COLO829 (cell line): Measurements from ENCODE around the gene SLC35C1.
"Not testable (repeated sequence)": the region's sequence is repeated elsewhere in the genome, so short reads cannot be mapped to it uniquely, and the experiment has no call there.

ENCODE experiments used
- DNase-seq: peaks from one replicate; pipeline ENCODE4 v3.0.0; 2012; ENCODE audit warnings: low spot score

Gene SLC35C1

DNA sequence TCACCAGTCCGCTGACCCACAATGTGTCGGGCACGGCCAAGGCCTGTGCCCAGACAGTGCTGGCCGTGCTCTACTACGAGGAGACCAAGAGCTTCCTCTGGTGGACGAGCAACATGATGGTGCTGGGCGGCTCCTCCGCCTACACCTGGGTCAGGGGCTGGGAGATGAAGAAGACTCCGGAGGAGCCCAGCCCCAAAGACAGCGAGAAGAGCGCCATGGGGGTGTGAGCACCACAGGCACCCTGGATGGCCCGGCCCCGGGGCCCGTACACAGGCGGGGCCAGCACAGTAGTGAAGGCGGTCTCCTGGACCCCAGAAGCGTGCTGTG is 6.1 kb downstream of the SLC35C1 start:
- no peak for DNase-seq

DNA sequence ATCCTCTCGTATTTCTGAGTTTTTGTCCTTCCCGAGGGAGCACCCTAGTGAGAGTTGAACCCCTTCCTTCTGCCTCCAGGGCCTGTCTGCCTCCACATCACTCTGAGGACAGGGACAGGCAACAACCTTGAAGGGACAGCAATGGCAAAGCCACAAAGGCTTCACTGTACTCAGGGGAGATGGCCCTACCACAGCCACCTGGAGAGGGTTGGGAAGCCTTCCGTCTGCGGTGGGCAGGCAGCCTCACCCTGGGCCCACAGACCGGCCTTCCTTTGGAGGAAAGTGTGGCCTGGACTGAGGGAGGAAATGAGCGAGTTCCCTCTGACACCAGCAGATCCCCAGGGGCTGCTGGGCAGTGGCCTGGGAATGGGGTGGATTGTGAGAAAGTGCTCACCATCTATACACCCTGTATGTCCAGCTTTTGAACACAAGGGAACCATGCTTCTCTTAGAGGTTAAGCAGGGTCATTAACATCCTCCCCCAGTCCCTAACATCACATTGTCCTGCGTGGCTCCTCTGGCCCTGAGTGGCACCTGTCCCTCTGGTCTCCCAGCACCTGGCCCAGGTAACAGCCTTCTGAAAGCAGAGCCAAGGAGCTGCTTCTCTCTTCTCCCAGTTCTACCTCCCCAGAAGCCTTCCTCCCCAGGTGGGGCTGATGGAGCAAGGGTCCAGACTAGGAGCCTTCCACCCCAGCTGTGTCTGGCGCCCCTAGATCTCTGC is 6.8 kb downstream of the SLC35C1 start:
- no peak for DNase-seq

DNA sequence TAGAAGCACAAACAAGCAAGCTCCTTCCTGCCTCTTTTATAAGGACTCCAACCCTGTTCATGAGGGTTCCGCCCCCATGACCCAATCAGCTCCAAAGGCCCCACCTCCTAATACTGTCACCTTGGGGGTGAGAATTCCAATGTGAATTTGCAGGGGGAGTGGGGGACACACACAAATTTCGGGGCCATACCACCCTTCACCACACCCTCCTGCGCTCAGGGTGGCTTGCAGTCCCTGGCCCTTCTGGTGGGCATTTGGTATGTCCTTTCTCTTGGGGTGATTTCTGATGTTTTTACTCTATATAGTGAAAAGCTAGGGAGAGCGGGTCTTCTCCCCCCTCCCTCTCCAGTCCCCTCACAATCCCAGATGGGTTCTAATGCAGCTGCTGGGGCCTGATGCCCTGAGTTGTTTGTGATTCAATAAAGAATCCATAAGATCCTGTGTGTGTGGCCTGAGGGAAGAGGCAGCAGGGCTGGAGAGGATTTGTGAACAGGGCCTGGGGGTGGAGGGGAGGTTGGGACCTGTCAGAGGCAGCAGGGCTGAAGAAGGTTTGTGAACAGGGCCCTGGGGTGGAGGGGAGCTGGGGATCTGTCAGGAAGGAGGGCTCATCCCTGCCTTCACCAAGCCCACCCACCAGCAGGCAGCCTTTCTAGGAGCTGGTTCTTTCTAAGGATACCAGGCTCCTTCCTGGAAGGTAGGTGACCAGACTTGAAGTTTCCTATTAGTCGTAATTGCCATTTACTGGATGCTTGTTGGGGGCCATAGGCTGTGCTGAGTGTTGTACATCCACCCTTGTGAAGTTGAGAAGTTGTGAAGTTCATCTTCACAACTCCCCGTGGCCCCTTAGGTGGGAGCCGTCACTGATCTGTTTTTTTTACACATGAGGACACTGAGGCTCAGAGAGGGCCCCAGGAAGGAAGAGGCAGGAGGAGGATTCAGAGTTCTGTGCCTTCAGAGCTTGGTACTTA is 7.9 kb downstream of the SLC35C1 start:
- no peak for DNase-seq

DNA sequence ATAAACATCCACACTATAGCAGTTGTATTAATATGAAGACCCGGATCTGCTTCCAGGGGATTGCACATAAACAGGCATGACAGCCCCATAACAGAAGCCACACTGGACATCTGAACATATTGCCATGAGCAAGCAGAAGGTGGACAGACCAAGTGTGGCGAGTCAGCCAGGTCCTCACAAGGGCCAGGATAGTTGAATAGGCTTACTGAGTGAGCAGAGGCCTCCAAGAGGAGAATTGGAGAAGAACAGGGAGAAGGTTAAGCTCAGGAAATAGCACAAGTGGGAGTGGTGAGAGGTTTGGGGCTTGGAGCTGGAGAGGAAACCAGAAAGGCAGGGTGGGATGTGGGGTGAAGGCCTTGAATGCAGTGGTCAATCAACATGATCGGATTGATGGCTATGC is 10.8 kb downstream of the SLC35C1 start:
- no peak for DNase-seq

DNA sequence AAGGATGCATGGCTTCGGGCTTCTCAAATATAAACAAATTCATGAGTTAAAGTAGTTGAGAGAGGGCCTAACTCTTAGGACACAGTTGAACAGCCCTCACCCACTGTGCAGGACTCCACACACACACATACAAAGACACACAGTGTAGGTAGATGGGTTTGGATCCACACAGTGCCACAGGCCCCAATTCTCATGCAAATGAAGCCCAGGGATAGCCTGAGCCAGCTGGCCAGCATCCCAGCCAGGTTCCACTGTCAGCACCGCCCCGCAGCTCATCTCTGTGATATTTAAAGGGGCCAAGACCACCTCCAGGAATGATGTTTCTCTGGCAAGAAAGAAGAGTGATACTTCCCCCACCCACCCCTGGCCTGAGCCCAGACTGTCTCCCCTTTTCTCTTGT is 11.7 kb downstream of the SLC35C1 start:
- DNase-seq, result no peak

DNA sequence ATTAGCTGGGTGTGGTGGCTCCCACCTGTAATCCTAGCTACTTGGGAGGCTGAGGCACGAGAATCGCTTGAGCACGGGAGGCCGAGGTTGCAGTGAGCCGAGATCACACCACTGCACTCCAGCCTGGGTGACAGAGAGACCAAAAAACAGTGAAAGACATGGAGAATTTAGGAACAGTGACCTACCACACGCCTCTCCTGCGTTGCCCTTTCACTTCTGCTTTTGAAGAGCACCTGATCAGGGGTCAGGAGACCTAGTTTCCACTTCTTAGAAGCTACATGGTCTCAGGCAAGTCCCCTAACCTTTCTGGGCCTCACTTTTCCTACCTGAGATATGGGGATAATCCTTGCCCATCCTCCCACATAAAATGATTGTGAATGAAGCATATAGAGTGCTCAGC is 12.2 kb downstream of the SLC35C1 start:
- DNase-seq, result no peak

DNA sequence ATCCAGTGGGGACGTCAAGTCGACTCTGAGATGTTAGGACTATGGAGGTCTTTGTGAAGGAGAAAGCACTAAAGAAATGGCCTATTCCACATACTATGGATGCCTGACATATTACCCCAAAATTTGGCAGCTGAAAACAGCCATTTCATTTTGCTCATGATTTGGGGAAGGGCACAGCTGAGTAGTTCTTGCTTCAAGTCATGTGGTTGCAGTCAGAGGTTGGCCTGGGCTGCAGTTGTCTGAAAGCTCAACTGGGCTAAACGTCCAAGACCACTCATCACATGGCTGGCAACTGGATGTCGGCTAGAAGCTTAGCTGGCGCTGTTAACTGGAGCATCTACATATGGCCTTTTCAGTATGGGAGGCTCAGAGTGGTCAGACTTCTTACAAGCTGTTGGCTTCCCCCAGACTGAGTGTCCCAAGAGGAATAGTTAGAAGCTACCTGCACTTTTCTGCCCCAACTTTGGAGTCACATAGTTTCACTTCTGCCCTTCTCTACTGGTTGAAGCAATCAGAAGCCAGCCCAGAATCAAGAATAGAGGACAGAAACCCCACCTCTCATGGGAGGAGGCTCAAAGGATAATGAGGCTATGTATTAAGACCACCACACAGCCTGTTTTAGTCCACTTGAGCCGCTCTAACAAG is 14.1 kb downstream of the SLC35C1 start:
- DNase-seq, result no peak

DNA sequence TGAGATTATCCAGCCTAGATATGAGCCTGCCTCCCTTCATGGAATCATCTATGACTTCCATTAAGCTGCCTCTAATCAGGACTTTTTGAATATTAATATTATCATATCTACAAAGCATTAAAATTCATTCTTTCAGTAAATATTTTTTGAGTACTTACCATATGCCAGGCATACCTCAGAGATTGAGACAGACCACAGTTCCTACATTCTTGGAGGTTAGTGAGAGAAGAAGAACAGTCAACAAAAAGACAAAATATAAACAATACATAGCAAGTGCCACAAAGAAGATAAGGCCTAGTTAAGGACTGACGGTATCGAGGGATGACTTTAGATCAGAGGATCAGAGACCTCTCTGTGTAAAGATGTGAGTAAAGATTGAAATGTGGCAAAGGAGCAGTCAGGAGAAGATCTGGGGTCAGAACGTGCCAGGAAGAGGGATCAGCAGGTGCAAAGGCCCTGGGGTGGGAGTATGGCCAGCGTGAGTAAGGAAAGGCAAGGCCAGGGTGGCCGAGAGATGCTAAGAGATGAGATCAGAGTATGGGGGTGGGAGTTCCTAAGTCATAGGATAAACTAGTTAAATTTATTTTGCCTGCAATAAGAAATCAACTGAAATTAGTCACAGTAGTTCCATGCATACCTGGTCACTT is 15.4 kb downstream of the SLC35C1 start:
- no peak for DNase-seq

DNA sequence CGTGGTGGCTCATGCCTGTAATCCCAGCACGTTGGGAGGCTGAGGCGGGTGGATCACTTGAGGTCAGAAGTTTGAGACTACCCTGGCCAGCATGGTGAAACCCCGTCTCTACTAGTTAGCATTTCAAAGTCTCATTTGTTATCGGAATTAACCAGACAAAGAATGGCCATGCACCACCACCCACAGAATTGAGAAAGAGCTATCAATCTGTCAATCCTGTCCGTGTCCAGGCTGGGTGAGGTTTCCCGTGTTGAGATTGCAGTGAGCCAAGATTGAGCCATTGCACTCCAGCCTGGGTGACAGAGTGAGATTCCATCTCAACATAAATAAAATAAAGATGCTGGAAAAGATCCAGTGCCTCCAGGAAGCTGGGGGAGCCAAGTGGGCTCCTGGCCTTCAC is 21.5 kb downstream of the SLC35C1 start:
- not testable (repeated sequence) for DNase-seq

DNA sequence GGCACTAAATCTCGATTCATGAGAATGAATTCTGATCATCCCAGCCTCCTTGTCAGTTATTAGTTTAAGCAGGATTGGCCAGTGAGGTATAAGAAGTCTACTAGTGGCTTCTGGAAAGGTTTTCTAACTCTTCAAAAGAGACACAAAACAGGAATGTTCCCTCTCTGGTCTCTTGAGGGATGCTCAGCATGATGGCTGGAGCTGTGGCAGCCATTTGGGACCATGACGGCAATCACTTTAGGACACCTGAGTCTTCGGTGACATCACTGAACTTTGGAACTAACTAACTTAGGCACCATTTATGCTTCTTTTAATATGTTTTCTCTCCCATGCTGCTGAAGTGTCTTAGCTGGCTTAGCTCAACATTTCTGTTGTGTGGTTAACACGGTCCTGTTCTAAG is 22.2 kb downstream of the SLC35C1 start:
- DNase-seq, result no peak

DNA sequence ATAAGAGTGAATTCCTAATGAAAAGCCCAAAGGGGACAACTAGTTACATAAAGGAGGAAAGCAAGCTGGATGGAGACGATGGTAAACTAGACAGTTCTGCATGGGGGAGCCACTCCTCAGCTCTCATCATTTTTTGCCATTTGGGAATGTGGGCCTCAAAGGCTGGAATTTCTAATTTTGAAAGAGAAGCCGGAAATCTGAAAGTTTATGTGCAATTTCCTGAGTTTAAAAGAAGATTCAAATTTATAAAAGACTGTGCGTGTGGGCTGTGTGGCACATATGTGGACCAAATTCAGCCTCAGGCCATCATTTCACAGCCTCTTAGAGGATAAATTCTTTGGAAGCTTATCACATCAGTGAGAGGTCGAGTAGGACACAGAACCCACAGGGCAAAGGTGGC is 24.0 kb downstream of the SLC35C1 start:
- no peak for DNase-seq

DNA sequence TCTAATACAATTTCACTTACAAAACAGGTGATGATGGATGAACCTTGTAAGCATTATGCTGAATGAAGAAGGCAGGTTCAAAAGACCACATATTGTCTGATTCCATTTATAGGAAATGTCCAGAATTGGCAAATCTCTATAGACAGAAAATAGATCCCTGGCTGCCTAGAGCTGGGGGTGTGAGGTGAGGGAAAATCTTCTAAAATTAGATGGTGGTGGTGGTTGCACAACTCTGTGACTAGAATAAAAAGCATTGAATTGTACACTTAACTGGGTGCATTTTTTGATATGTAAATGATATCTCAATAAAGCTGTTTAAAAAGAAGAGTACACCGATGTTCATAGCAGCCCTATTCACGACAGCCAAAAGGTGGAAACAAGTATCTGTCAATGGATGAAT is 25.6 kb downstream of the SLC35C1 start:
- DNase-seq, result no peak

DNA sequence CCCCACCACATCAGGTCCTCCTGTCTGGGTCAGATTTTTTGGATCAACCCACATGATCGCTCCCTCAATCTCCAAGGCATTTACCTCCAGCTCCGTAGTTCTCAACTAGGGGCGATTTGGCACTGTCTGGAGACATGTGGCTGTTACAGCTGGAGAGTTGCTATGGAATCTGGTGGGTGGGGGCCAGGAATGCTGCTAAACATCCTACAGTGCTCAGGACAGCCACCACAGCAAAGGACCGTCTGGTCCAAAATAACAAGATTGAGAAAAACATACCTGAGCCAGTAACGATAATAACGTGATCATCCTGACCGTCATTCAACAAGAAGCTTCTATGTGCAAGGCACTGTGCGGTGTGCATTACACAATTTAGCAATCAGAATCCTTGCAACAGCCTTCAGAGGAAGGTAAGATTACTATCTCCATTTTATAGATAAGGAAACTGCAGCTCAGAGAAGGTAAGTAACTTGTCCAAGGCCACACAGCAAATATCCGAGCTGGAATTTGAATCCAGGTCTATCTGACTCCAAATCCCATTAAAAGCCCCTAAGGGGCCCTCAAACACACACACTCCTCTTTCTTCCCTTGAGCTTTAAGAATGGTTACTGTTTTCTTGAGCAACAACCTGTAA is 28.0 kb downstream of the SLC35C1 start:
- DNase-seq, result no peak

DNA sequence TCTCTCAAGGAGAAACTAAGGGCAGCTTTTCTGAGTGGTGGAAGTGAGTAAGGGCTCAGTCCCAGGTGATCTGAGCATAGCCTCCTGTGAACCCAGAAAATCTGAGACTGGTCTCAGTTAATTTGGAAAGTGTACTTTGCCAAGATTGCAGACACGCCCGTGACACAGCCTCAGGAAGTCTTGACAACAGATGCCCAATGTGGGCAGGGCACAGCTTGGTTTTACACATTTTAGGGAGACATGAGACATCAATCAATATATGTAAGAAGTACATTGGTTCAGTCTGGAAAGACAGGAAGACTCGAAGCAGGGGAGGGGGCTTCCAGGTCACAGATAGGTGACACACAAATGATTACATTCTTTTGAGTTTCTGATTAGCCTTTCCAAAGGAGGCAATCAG is 28.8 kb downstream of the SLC35C1 start:
- no peak for DNase-seq

DNA sequence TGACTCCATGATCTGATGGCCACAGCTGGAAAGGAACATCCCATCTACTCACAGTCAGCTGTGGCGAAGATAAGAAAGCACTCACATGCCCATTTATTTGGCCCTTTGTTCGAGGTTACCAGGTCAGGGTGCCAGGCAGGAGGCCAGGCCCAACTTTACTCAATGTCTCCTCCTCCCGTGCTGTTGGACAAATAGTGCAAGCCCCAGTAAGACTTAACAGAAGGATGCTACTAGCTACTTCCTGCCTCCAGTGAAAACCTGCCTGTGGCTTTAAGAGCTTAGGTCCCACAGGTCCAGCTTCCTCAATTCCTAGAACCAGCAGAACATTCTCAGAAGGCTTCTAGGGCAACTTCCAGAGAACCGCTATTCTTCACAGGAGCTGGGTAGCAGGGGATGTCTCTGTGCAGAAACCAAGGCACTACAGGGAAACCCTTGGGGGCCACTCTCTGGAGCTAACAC is 29.4 kb downstream of the SLC35C1 start:
- DNase-seq, result no peak

DNA sequence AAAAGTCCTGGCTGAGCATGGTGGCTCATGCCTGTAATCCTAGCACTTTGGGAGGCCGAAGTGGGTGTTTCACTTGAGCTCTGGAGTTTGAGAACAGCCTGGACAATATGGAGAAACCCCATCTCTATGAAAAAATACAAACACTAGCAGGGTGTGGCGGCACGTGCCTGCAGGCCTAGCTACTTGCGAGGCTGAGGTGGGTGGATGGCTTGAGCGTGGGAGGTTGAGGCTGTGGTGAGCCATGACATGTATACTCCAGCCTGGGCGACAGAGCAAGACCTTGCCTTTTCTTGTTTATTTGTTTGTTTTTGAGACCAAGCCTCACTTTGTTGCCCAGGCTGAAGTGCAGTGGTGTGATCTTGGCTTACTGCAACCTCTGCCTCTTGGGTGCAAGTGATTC is 34.3 kb downstream of the SLC35C1 start:
- DNase-seq, result no peak

DNA sequence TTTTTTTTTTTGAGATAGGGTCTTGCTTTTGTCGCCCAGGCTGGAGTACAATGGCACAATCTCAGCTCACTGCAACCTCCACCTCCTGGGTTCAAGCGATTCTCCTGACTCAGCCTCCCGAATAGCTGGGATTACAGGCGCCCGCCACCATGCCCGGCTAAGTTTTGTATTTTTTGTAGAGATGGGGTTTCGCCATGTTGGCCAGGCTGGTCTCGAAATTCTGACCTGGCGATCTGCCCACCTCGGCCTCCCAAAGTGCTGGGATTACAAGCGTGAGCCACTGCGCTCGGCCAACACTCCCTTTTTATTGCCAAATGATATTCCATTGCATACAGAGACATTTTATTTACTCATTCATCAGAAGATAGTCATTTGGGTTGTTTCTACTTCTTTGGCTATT is 35.3 kb downstream of the SLC35C1 start:
- not testable (repeated sequence) for DNase-seq

DNA sequence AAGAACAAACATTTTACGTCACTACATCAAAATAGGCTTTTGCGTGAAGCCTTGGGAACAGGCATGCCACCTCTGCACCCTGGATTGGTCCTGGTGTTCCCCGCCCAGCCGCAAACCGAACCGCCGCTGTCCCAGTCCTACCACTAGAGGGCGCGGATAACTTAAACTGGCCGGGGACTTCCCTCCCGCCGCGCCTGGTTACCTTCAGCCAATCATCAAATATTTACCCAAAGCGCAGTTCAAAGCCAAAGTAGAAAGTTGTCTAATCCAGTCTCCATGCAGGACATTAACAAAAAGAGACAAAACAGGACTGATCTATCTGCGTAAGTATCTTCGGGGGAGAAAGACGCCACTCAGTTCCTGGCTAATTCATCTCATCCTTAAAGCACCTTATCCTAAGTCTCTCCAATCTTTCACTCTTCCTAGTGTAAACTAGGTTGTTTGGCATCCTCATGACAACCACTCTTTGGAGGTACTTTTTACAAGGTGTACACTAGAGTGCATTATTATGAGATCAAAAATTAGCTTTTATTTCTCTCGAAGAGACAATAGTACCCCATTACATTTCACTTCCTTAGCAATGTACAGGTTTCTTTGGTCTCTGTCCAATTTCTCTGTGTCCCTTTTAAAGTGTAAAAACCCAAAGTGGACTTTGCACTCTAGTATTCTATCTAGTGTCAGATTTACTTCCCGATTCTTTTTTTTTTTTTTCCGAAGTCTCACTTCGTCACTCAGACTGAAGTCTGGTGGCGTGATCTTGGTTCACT is 38.4 kb downstream of the SLC35C1 start:
- DNase-seq, result peak; percentile 79

DNA sequence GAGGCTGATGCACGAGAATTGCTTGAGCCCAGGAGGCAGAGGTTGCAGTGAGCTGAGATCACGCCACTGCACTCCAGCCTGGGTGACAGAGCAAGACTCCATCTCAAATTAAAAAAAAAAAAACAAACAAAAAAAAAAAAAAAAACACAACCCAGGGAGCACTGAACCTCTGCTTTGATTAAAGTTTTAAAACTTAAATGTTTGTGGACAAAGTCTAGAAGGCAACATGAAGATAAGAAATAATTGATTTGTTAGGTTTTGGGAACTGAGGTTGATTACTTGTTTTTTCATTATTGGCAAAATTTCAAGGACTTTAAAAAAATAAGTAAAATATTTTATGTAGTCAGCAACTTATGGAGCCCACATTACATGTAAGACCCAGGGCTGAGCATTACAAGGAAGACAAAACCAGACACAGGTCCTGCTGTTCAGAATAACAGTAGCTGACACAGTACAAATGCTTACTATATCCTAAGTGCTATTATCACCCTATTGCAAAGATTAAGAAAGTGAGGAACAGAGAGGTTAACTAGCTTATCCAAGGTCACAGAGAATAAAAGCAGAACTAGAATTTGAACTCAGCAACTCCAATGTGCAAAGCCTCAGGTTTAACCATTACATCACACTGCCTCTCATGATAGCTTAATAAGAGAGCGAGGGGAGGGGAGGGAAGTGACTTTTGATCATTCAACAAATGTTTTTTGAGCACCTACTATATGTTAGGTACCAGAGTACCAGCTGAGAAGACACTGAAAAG is 40.1 kb downstream of the SLC35C1 start:
- no peak for DNase-seq

DNA sequence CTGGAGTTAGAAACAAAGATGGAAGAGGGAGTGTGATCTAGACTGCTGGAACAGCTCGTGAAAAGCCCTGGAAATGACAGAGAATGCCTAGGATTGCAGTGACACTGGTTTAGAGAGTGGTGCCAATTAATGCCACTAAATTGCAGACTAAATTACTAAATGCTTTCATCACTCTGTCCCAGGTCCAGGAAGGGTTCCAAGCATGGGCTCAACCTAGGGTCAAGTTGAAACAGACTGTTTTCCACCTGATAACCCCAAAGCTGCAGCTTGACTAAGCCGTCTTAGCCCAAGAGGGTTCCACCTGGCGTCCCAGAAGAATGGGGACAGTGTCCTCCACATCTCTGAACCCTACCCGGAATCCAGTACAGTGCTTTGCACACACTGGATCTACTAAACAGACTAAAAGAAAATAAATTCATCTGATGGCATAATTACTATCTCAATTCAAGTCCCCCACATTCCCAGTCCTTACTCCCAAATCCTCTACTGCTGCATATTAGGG is 41.3 kb downstream of the SLC35C1 start:
- DNase-seq, result no peak
